Measurements from ENCODE around the gene HYI. TPM values are rescaled to one million over a fixed set of nuclear protein-coding genes. Genes with fewer than 3 reads are reported as not detected.
"Not testable (repeated sequence)": the region's sequence is repeated elsewhere in the genome, so short reads cannot be mapped to it uniquely, and the experiment has no call there.

HYI gene
- total and polyA plus RNA-seq, 8 donors = 24.4 to 173 (median 59.6) TPM

- DNase-seq = peak in 1 of 2 donors; percentile 38
- Histone ChIP-seq H3K27me3 (no peaks in the 10 kb centered on the region), H3K4me1 (peaks cover 0 to 10% (median 3%) of the 10 kb centered on the region in 4 donors), H3K36me3 (no peaks in the 10 kb centered on the region), H3K4me3 (no peak overlapping the region), H3K27ac (no peak overlapping the region), H3K9me3 (no peaks in the 10 kb centered on the region)
- 27 to 63% (median 43%) methylated on average over 2 of the region's 2 CpGs for whole genome bisulfite sequencing, 5 donors
- intact Hi-C loops (cut with DNase I; ENCODE audit: low total_unique reads) = no loop called here
- TF ChIP-seq EP300 (IDR thresholded peaks at IDR 0.05) (no peak), POLR2A (IDR thresholded peaks at IDR 0.05) (no peak), CTCF (IDR thresholded peaks at IDR 0.05) (no peak), POLR2AphosphoS5 (IDR thresholded peaks at IDR 0.05) (no peak)
Measured at GRCh38 chr1:43463479-43463878, 9.7 kb upstream of the HYI start.

- Histone ChIP-seq H3K36me3 (no peaks in the 10 kb centered on the region), H3K27ac (no peak overlapping the region), H3K27me3 (no peaks in the 10 kb centered on the region), H3K9me3 (no peaks in the 10 kb centered on the region), H3K4me3 (no peak overlapping the region), H3K4me1 (peaks cover 0 to 8% (median 3%) of the 10 kb centered on the region in 4 donors)
- TF ChIP-seq CTCF (IDR thresholded peaks at IDR 0.05) = no peak
- TF ChIP-seq POLR2A (IDR thresholded peaks at IDR 0.05) = no peak
- TF ChIP-seq EP300 (IDR thresholded peaks at IDR 0.05) = no peak
- TF ChIP-seq POLR2AphosphoS5 (IDR thresholded peaks at IDR 0.05) = no peak
- intact Hi-C loops (cut with DNase I; ENCODE audit: low total_unique reads) = no loop called here
- no peak for DNase-seq
- WGBS, 5 donors = 89 to 93% (median 91%) methylated on average over 5 of the region's 5 CpGs
Measured at GRCh38 chr1:43460988-43461693, 7.4 kb upstream of the HYI start.

GRCh38 chr1:43458379-43458778, 4.6 kb upstream of the HYI start:
- H3K36me3 ChIP-seq; H3K27ac ChIP-seq; DNase-seq; H3K4me3 ChIP-seq; H3K9me3 ChIP-seq; intact Hi-C loops (cut with DNase I; ENCODE audit: low total_unique reads); H3K27me3 ChIP-seq: not testable (repeated sequence)
- 80 to 94% (median 88%) methylated on average over 3 of the region's 3 CpGs for WGBS, 5 donors
- H3K4me1 ChIP-seq = peaks cover under 1 to 19% (median 7%) of the 10 kb centered on the region in 4 donors

GRCh38 chr1:43455213-43455889, 1.6 kb upstream of the HYI start:
- Histone ChIP-seq H3K27me3 (no peaks in the 10 kb centered on the region), H3K27ac (peak overlapping the region; percentile 32 to 94 (median 92)), H3K36me3 (peaks cover 16 to 22% (median 18%) of the 10 kb centered on the region in 4 donors), H3K9me3 (no peaks in the 10 kb centered on the region), H3K4me1 (peaks cover 4 to 39% (median 23%) of the 10 kb centered on the region in 4 donors), H3K4me3 (no peak overlapping the region)
- no peak for TF ChIP-seq POLR2AphosphoS5 (IDR thresholded peaks at IDR 0.05)
- WGBS, 5 donors = 44 to 66% (median 57%) methylated on average over 7 of the region's 7 CpGs
- DNase-seq = peak; percentile 11 to 45
- intact Hi-C loops (cut with DNase I; ENCODE audit: low total_unique reads) = no loop called here

- WGBS, 5 donors = 5 to 9% (median 6%) methylated on average over 19 of the region's 19 CpGs
- peaks cover 4 to 39% (median 23%) of the 10 kb centered on the region in 4 donors for H3K4me1 ChIP-seq
- intact Hi-C loops (cut with DNase I; ENCODE audit: low total_unique reads) = no loop called here
- H3K27ac ChIP-seq = peak overlapping the region; percentile 87 to 94 (median 92)
- H3K9me3 ChIP-seq = no peaks in the 10 kb centered on the region
- DNase-seq = peak; percentile 83 to 92
- peak overlapping the region; percentile 51 to 66 (median 66) for H3K4me3 ChIP-seq
- no peak for TF ChIP-seq EP300 (IDR thresholded peaks at IDR 0.05)
- peak in 2 of 3 donors; percentile 49 to 63 for TF ChIP-seq POLR2AphosphoS5 (IDR thresholded peaks at IDR 0.05)
- peak in 1 of 7 experiments; percentile 14 for TF ChIP-seq CTCF (IDR thresholded peaks at IDR 0.05)
- TF ChIP-seq POLR2A (IDR thresholded peaks at IDR 0.05) = no peak
- H3K27me3 ChIP-seq = no peaks in the 10 kb centered on the region
- peaks cover 25 to 31% (median 27%) of the 10 kb centered on the region in 4 donors for H3K36me3 ChIP-seq
Measured at GRCh38 chr1:43454270-43455011, 710 bp upstream of the HYI start.
